Gastrocnemius medialis (tissue), 4 donors: ENCODE results near the gene NAV2.
"Not testable (repeated sequence)": the region's sequence is repeated elsewhere in the genome, so short reads cannot be mapped to it uniquely, and the experiment has no call there.

ENCODE experiments used
- CTCF ChIP-seq, 5 experiments: fragments of 450-650 bp in 3 of 5; fragments of 200-600 bp in 2 of 5; sonication (generic) in 2 of 5; IDR thresholded peaks in 4 of 5; conservative IDR thresholded peaks in 1 of 5; 1 replicate in 4 of 5; 2 replicates in 1 of 5; pipeline ENCODE4 v1.5.1; 2016 to 2019; ENCODE audit warnings: antibody characterized with exemption in 5 of 5, mild to moderate bottlenecking in 3 of 5, moderate library complexity in 3 of 5
- POLR2A ChIP-seq, 2 donors: fragments of 450-650 bp; IDR thresholded peaks; one replicate each; pipeline ENCODE4 v1.6.1; 2017; ENCODE audit warnings: antibody characterized with exemption in 2 of 2, mild to moderate bottlenecking in 2 of 2, moderate library complexity in 2 of 2

- TF ChIP-seq CTCF (IDR thresholded peaks at IDR 0.05 in 4 of 5, conservative IDR thresholded peaks at IDR 0.05 in 1 of 5); POLR2A (IDR thresholded peaks at IDR 0.05): not testable (repeated sequence)
Measured at GRCh38 chr11:19927403-19927802, 214.8 kb downstream of the NAV2 start.
